Endothelial cell of umbilical vein (primary cell): Measurements from ENCODE around the gene ZC3HAV1. TPM values are rescaled to one million over a fixed set of nuclear protein-coding genes. Genes with fewer than 3 reads are reported as not detected.

ENCODE experiments used
- BruUV-seq: library from RNA; stranded (reverse); fragments of 400-500 nt; replicated peaks from 2 replicates; lab custom pipeline; 2021; lab: Mats Ljungman, UMichigan
- CTCF ChIA-PET: fragments of 300-600, 350-600 bp; sonication (Branson Sonifier 250); formaldehyde crosslinking; loops from one replicate; lab custom pipeline; 2021; ENCODE audit warnings: antibody characterized with exemption, inconsistent platforms; lab: Charles Lee
- POLR2A ChIA-PET: fragments of 300-600, 350-600 bp; sonication (Branson Sonifier 250); formaldehyde crosslinking; loops from one replicate; lab custom pipeline; 2021; ENCODE audit warnings: antibody characterized with exemption, inconsistent platforms; lab: Charles Lee
- DNase-seq: peaks from one replicate; pipeline ENCODE4 v3.0.0-alpha.2; 2011; ENCODE audit warnings: low read depth, low spot score
- FAIRE-seq: peaks from 2 replicates; lab custom pipeline; 2011; peaks lifted over from hg19 to GRCh38; lab: Jason Lieb, UNC
- H2AFZ ChIP-seq: 2 replicates; pipeline ENCODE4 v1.6.0; 2012; ENCODE audit warnings: low read depth, low read length, control low read depth, inconsistent platforms
- H3K27ac ChIP-seq: 2 replicates; pipeline ENCODE4 v1.5.1; 2011; ENCODE audit warnings: low read depth, mild to moderate bottlenecking, control low read depth, low read length, moderate library complexity; ENCODE audit not compliant: insufficient read depth
- H3K27me3 ChIP-seq, 2 experiments: 2 replicates each; pipeline versions ENCODE4 v1.6.0 to v1.6.1; 2011; ENCODE audit warnings: low read length in 2 of 2, mixed read lengths in 1 of 2; ENCODE audit not compliant: control insufficient read depth in 2 of 2, insufficient read depth in 2 of 2
- H3K36me3 ChIP-seq, 2 experiments: 2 replicates in 1 of 2; 3 replicates in 1 of 2; pipeline ENCODE4 v1.5.1; 2011; ENCODE audit warnings: low read length in 2 of 2, mild to moderate bottlenecking in 1 of 2, moderate library complexity in 1 of 2; ENCODE audit not compliant: control insufficient read depth in 2 of 2, insufficient read depth in 2 of 2; ENCODE audit errors: extremely low read depth in 1 of 2
- H3K4me1 ChIP-seq: 3 replicates; pipeline ENCODE4 v1.5.1; 2011; ENCODE audit warnings: mild to moderate bottlenecking, low read length; ENCODE audit not compliant: control insufficient read depth, insufficient read depth; ENCODE audit errors: extremely low read depth
- H3K4me2 ChIP-seq: 2 replicates; pipeline ENCODE4 v1.6.1; 2011; ENCODE audit warnings: low read length, control low read depth, mixed read lengths; ENCODE audit not compliant: insufficient read depth
- H3K4me3 ChIP-seq, 3 experiments: fragments of 200-600 bp in 1 of 3; sonication (generic), shearing (Covaris generic) in 1 of 3; replicated peaks in 1 of 3; 2 replicates each; pipeline ENCODE4 v1.5.1; 2011 to 2016; ENCODE audit warnings: control low read depth in 3 of 3, low read length in 3 of 3, mild to moderate bottlenecking in 2 of 3, inconsistent platforms in 1 of 3, low read depth in 1 of 3, moderate library complexity in 1 of 3; ENCODE audit not compliant: insufficient read depth in 1 of 3
- H3K79me2 ChIP-seq: 2 replicates; pipeline ENCODE4 v1.6.0; 2012; ENCODE audit warnings: low read length, inconsistent platforms; ENCODE audit not compliant: control insufficient read depth, insufficient read depth
- H3K9ac ChIP-seq: replicated peaks from 2 replicates; pipeline ENCODE3; 2011; ENCODE audit warnings: low read length, control low read depth; ENCODE audit not compliant: insufficient read depth; ENCODE audit errors: extremely low read depth
- H3K9me1 ChIP-seq: replicated peaks from 3 replicates; pipeline ENCODE4 v1.6.0; 2011; ENCODE audit warnings: mild to moderate bottlenecking, low read length; ENCODE audit not compliant: control insufficient read depth, insufficient read depth; ENCODE audit errors: extremely low read depth
- H3K9me3 ChIP-seq: replicated peaks from 2 replicates; pipeline ENCODE4 v1.5.1; 2012; ENCODE audit warnings: low read length, inconsistent platforms; ENCODE audit not compliant: control insufficient read depth, insufficient read depth
- H4K20me1 ChIP-seq: replicated peaks from 2 replicates; pipeline ENCODE3; 2011; ENCODE audit warnings: mild to moderate bottlenecking, low read length; ENCODE audit not compliant: control insufficient read depth, insufficient read depth; ENCODE audit errors: extremely low read depth
- EZH2 ChIP-seq: IDR thresholded peaks from 2 replicates; pipeline ENCODE4 v1.6.1; 2012; ENCODE audit warnings: borderline replicate concordance, low read depth, mild to moderate bottlenecking, moderate library complexity, low read length, inconsistent platforms; ENCODE audit not compliant: severe bottlenecking
- FOS ChIP-seq: IDR thresholded peaks from 2 replicates; pipeline ENCODE4 v1.6.1; 2011; ENCODE audit warnings: mild to moderate bottlenecking, low read length, moderate library complexity, borderline replicate concordance; ENCODE audit not compliant: insufficient read depth
- GATA2 ChIP-seq: IDR thresholded peaks from 2 replicates; pipeline ENCODE4 v1.7.0; 2011; ENCODE audit warnings: low read depth, mild to moderate bottlenecking, moderate library complexity, mixed read lengths, low read length; ENCODE audit not compliant: insufficient read length, insufficient read depth
- JUN ChIP-seq: IDR thresholded peaks from 2 replicates; pipeline ENCODE4 v1.6.1; 2011; ENCODE audit warnings: borderline replicate concordance, low read depth; ENCODE audit not compliant: insufficient read length, insufficient read depth
- MYC ChIP-seq: IDR thresholded peaks from one replicate; pipeline ENCODE4 v1.6.1; 2011; ENCODE audit warnings: mild to moderate bottlenecking, low read depth, low read length
- POLR2A ChIP-seq: IDR thresholded peaks from 2 replicates; pipeline ENCODE4 v1.6.1; 2012; ENCODE audit warnings: low read depth, mild to moderate bottlenecking, control low read depth, low read length
- POLR2AphosphoS5 ChIP-seq: IDR thresholded peaks from 2 replicates; pipeline ENCODE4 v1.6.1; 2012; ENCODE audit warnings: low read depth, mild to moderate bottlenecking, control low read depth, low read length, moderate library complexity; ENCODE audit not compliant: insufficient read depth
- dilution Hi-C: fragments of 300-500 bp; cut with MboI; formaldehyde crosslinking; loops from one replicate; pipeline ENCODE4 v1.15.0; 2019; ENCODE audit warnings: low sequenced_read_pairs; ENCODE audit not compliant: extremely low pct_ligation_motif_present
- intact Hi-C: fragments of 100-400 bp; cut with micrococcal nuclease; formaldehyde crosslinking; loops from one replicate; pipeline ENCODE4 v1.10.0; 2022
- polyA plus RNA-seq, 4 experiments: library from polyadenylated mRNA; depleted of rRNA in 3 of 4; stranded (reverse) in 3 of 4; unstranded in 1 of 4; fragments of >200 nt; gene quantifications; 2 replicates each; pipeline versions ENCODE4 v1.2.1 to v1.2.3, GENCODE V29; 2011 to 2012; ENCODE audit warnings: missing spikeins in 1 of 4
- total RNA-seq: library from RNA; stranded (reverse); gene quantifications from 2 replicates; pipeline ENCODE4 v1.2.3, GENCODE V29; 2021
- TF ChIP-seq, protein P1 (sequence below), 2 donors: IDR thresholded peaks; 1 replicate in 1 of 2; 2 replicates in 1 of 2; pipeline ENCODE4 v1.5.1; 2011; ENCODE audit warnings: low read length in 2 of 2, mild to moderate bottlenecking in 2 of 2, moderate library complexity in 2 of 2, control low read depth in 1 of 2, inconsistent platforms in 1 of 2, low read depth in 1 of 2; ENCODE audit not compliant: insufficient read depth in 1 of 2; ENCODE audit errors: extremely low read depth in 1 of 2
- TF ChIP-seq, protein P2 (sequence below): IDR thresholded peaks from 2 replicates; pipeline ENCODE4 v1.6.1; 2011; ENCODE audit not compliant: insufficient read depth, insufficient read length

ZC3HAV1 gene
- total and polyA plus RNA-seq, 2 donors (not counting 3 experiments of a cell fraction or from before 2014, with no cell fraction given) = 17.1 to 37.7 TPM

GRCh38 chr7:139112741-139113250 is 3.3 kb upstream of the ZC3HAV1 start:
- Histone ChIP-seq H3K4me3 (no peak overlapping the region), H3K79me2 (peaks cover 14% of the 10 kb centered on the region), H3K9me1 (no peaks in the 10 kb centered on the region), H3K27me3 (no peaks in the 10 kb centered on the region), H3K36me3 (no peaks in the 10 kb centered on the region), H3K9me3 (no peaks in the 10 kb centered on the region), H3K4me2 (no peak overlapping the region), H2AFZ (no peak overlapping the region), H3K4me1 (peaks cover 9% of the 10 kb centered on the region), H3K9ac (no peak overlapping the region), H4K20me1 (no peaks in the 10 kb centered on the region), H3K27ac (no peak overlapping the region)
- POLR2A ChIA-PET = no interaction called here
- no TSS peak for BruUV-seq
- intact Hi-C loops = no loop called here
- dilution Hi-C loops = no loop called here
- no peak for FAIRE-seq
- DNase-seq = no peak
- CTCF ChIA-PET = interaction anchor here (0.9 to 1.2 kb wide), 2 partner anchors 38 to 227 kb away, joined by 3 read pairs; no protein-coding TSS in a partner anchor
- TF ChIP-seq, protein P1, sequence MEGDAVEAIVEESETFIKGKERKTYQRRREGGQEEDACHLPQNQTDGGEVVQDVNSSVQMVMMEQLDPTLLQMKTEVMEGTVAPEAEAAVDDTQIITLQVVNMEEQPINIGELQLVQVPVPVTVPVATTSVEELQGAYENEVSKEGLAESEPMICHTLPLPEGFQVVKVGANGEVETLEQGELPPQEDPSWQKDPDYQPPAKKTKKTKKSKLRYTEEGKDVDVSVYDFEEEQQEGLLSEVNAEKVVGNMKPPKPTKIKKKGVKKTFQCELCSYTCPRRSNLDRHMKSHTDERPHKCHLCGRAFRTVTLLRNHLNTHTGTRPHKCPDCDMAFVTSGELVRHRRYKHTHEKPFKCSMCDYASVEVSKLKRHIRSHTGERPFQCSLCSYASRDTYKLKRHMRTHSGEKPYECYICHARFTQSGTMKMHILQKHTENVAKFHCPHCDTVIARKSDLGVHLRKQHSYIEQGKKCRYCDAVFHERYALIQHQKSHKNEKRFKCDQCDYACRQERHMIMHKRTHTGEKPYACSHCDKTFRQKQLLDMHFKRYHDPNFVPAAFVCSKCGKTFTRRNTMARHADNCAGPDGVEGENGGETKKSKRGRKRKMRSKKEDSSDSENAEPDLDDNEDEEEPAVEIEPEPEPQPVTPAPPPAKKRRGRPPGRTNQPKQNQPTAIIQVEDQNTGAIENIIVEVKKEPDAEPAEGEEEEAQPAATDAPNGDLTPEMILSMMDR (IDR thresholded peaks at IDR 0.05; ENCODE audit: extremely low read depth in 1 of 2, insufficient read depth in 1 of 2, low read depth in 1 of 2, low read length in 2 of 2) = no peak

GRCh38 chr7:139112316-139112715 is 2.8 kb upstream of the ZC3HAV1 start:
- dilution Hi-C loops (no loop called here), intact Hi-C loops (no loop called here)
- no peaks in the 10 kb centered on the region for H3K9me1 ChIP-seq
- TF ChIP-seq FOS = no peak
- TF ChIP-seq POLR2A = no peak
- TF ChIP-seq EZH2 = no peak
- no peak for TF ChIP-seq MYC
- TF ChIP-seq GATA2 = no peak
- TF ChIP-seq POLR2AphosphoS5 = no peak
- TF ChIP-seq, protein P2, sequence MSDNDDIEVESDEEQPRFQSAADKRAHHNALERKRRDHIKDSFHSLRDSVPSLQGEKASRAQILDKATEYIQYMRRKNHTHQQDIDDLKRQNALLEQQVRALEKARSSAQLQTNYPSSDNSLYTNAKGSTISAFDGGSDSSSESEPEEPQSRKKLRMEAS = no peak
- TF ChIP-seq, protein P1 (IDR thresholded peaks at IDR 0.05; ENCODE audit: extremely low read depth in 1 of 2, insufficient read depth in 1 of 2, low read depth in 1 of 2, low read length in 2 of 2) = no peak
- no peak for TF ChIP-seq JUN
- no peak overlapping the region for H3K9ac ChIP-seq
- no peak overlapping the region for H3K27ac ChIP-seq
- no peaks in the 10 kb centered on the region for H3K27me3 ChIP-seq
- no peak overlapping the region for H2AFZ ChIP-seq
- DNase-seq (no peak), FAIRE-seq (no peak)
- no TSS peak for BruUV-seq
- H3K4me2 ChIP-seq = no peak overlapping the region
- H3K79me2 ChIP-seq = peaks cover 19% of the 10 kb centered on the region
- no peaks in the 10 kb centered on the region for H3K36me3 ChIP-seq
- ChIA-PET CTCF (interaction anchor here (0.5 to 1.2 kb wide), 3 partner anchors 37 to 321 kb away, joined by 3 to 4 read pairs (median 3); no protein-coding TSS in a partner anchor), POLR2A (no interaction called here)
- peaks cover 10% of the 10 kb centered on the region for H3K4me1 ChIP-seq
- H4K20me1 ChIP-seq = no peaks in the 10 kb centered on the region
- H3K4me3 ChIP-seq = no peak overlapping the region
- no peaks in the 10 kb centered on the region for H3K9me3 ChIP-seq
